ENCODE results near the gene TSSK2.

DNA sequence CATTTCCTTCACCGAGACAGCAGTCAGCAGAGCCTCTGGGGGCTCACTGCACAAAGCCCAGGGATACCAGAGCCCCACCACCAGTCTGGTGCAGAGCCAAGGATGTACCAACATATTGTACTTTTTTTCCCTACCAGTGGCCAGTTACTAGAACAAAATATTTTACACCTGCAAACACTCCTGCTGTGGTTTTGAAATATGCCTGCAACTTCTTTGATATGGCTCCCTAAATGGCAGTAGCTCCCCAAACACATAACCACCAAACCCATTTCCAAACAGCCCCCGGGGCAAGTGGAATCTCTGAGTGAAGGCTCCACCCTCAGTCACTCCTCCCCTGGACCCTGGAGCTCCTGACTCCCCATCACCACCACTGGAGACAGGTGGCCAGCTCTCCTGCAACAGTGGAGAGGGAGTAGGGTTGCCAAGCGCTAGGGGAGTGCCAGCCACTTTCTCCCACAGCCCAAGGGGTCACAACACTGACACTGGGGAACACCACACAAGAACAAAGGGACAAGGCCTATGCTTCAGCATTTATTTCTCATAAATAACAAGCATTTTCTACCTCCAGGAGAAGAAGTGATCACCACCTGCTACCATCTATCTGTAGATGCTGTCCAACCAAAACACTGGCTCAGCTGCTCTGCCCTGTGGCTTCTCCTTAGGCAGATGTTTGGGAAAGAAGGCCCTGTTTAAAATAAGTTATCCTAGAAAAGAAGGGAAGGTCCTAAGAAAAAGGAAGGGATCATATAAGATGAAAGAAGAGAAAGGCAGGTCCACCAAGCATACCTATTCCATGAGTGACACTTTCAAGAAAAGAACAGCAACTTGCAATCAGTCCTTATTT, 24.0 kb upstream of the TSSK2 start:
- TF ChIP-seq, protein P1, sequence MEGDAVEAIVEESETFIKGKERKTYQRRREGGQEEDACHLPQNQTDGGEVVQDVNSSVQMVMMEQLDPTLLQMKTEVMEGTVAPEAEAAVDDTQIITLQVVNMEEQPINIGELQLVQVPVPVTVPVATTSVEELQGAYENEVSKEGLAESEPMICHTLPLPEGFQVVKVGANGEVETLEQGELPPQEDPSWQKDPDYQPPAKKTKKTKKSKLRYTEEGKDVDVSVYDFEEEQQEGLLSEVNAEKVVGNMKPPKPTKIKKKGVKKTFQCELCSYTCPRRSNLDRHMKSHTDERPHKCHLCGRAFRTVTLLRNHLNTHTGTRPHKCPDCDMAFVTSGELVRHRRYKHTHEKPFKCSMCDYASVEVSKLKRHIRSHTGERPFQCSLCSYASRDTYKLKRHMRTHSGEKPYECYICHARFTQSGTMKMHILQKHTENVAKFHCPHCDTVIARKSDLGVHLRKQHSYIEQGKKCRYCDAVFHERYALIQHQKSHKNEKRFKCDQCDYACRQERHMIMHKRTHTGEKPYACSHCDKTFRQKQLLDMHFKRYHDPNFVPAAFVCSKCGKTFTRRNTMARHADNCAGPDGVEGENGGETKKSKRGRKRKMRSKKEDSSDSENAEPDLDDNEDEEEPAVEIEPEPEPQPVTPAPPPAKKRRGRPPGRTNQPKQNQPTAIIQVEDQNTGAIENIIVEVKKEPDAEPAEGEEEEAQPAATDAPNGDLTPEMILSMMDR (IDR thresholded peaks at IDR 0.05; ENCODE audit: low read length), result no peak
- TF ChIP-seq EZH2 (IDR thresholded peaks at IDR 0.05; ENCODE audit: borderline replicate concordance, low read length), result no peak

Data from OCI-LY1 (cell line).